A549 (cell line): ENCODE results near the gene MSMB. TPM values are rescaled to one million over a fixed set of nuclear protein-coding genes. Genes with fewer than 3 reads are reported as not detected.

Source experiments
- ATAC-seq, 2 experiments: fragments of 200-7000 bp in 1 of 2; fragments of >200 bp in 1 of 2; cut with Nextera tagmentation in 1 of 2; cut with Tn5 transposase in 1 of 2; 3 replicates each; pipeline versions ENCODE4 v1.8.0 to v1.9.1; 2018 to 2020; ENCODE audit warnings: mild to moderate bottlenecking in 1 of 2, moderate library complexity in 1 of 2
- CTCF ChIA-PET: fragments of 300-600 bp; sonication (Branson Sonifier 250); formaldehyde crosslinking; extraction: SDS; loops from one replicate; lab custom pipeline; 2021; ENCODE audit warnings: antibody characterized with exemption, inconsistent platforms; lab: Yijun Ruan, JAX
- POLR2A ChIA-PET: fragments of 350-600 bp; formaldehyde crosslinking; extraction: SDS; loops from one replicate; lab custom pipeline; 2021; ENCODE audit warnings: antibody characterized with exemption, inconsistent platforms; lab: Yijun Ruan, JAX
- DNase-seq, 2 experiments: peaks; one replicate each; pipeline versions ENCODE4 v3.0.0 to v3.0.0-alpha.2; 2011 to 2016; ENCODE audit warnings: low read depth in 1 of 2, low spot score in 1 of 2
- FAIRE-seq: peaks from 2 replicates; lab custom pipeline; 2011; peaks lifted over from hg19 to GRCh38; lab: Jason Lieb, UNC
- H3K27ac ChIP-seq, 2 experiments: fragments of >200 bp; sonication (Bioruptor Twin); formaldehyde crosslinking; 3 replicates each; pipeline ENCODE4 v1.5.1; 2016 to 2017
- H3K4me1 ChIP-seq: fragments of >200 bp; sonication (Bioruptor Twin); formaldehyde crosslinking; 3 replicates; pipeline ENCODE4 v1.6.1; 2016
- H3K4me2 ChIP-seq: fragments of >200 bp; sonication (Bioruptor Twin); formaldehyde crosslinking; 3 replicates; pipeline ENCODE4 v1.6.1; 2016
- H3K4me3 ChIP-seq: fragments of >200 bp; sonication (Bioruptor Twin); formaldehyde crosslinking; 3 replicates; pipeline ENCODE4 v1.5.1; 2016
- H3K9me3 ChIP-seq: fragments of >200 bp; sonication (Bioruptor Twin); formaldehyde crosslinking; 3 replicates; pipeline ENCODE4 v1.6.1; 2016
- BHLHE40 ChIP-seq: IDR thresholded peaks from 2 replicates; pipeline ENCODE4 v1.6.1; 2012; ENCODE audit warnings: low read depth, low read length, inconsistent platforms
- CBX2 ChIP-seq: fragments of 200-600 bp; sonication (generic); IDR thresholded peaks from 2 replicates; pipeline ENCODE4 v1.6.1; 2016; ENCODE audit warnings: low read depth, mild to moderate bottlenecking, borderline replicate concordance
- CTCF ChIP-seq: fragments of >200 bp; sonication (Bioruptor Twin); formaldehyde crosslinking; IDR thresholded peaks from 3 replicates; pipeline ENCODE4 v1.5.1; 2016
- EHF ChIP-seq: fragments of 250-450 bp; sonication (Bioruptor Pico); IDR thresholded peaks from 2 replicates; pipeline ENCODE4 v1.5.0; 2020; ENCODE audit warnings: mild to moderate bottlenecking
- EHMT2 ChIP-seq: fragments of 200-600 bp; sonication (generic); IDR thresholded peaks from 2 replicates; pipeline ENCODE4 v1.6.1; 2016; ENCODE audit warnings: antibody characterized with exemption, low read depth, mild to moderate bottlenecking, moderate library complexity
- ELK1 ChIP-seq: fragments of 150-350 bp; IDR thresholded peaks from 2 replicates; pipeline ENCODE4 v1.6.1; 2014; ENCODE audit warnings: low read depth, mild to moderate bottlenecking, low read length
- ESRRA ChIP-seq: fragments of 150-350 bp; IDR thresholded peaks from 2 replicates; pipeline ENCODE4 v1.6.1; 2014; ENCODE audit warnings: mild to moderate bottlenecking, low read length, borderline replicate concordance
- FOSB ChIP-seq: fragments of 250-450 bp; sonication (Bioruptor Pico); IDR thresholded peaks from 2 replicates; pipeline ENCODE4 v1.5.0; 2020; ENCODE audit warnings: mild to moderate bottlenecking, moderate library complexity
- JUN ChIP-seq, 2 experiments: fragments of >200 bp; sonication (Bioruptor Twin); formaldehyde crosslinking; IDR thresholded peaks; 2 replicates in 1 of 2; 3 replicates in 1 of 2; pipeline ENCODE4 v1.6.1; 2016 to 2017
- MAZ ChIP-seq: fragments of 150-350 bp; IDR thresholded peaks from 2 replicates; pipeline ENCODE4 v1.6.1; 2014; ENCODE audit warnings: antibody characterized with exemption, low read depth, low read length, borderline replicate concordance
- NFE2L2 ChIP-seq: fragments of 150-350 bp; conservative IDR thresholded peaks from 2 replicates; pipeline ENCODE4 v1.6.1; 2014; ENCODE audit warnings: low read length
- NR3C1 ChIP-seq: fragments of >200 bp; sonication (Bioruptor Twin); formaldehyde crosslinking; IDR thresholded peaks from 3 replicates; pipeline ENCODE4 v1.6.1; 2017
- PBX3 ChIP-seq: IDR thresholded peaks from 2 replicates; pipeline ENCODE4 v1.6.1; 2012
- POLR2A ChIP-seq: IDR thresholded peaks from 2 replicates; pipeline ENCODE4 v1.6.1; 2012; ENCODE audit warnings: mild to moderate bottlenecking, low read length
- POLR2AphosphoS2 ChIP-seq: conservative IDR thresholded peaks from 2 replicates; pipeline ENCODE4 v1.6.1; 2012; ENCODE audit warnings: low read length, improper control_type of control experiment, inconsistent platforms
- RFX5 ChIP-seq: fragments of 450-650 bp; IDR thresholded peaks from 2 replicates; pipeline ENCODE4 v1.7.1; 2014; ENCODE audit warnings: antibody characterized with exemption, mild to moderate bottlenecking, moderate library complexity
- RNF2 ChIP-seq: fragments of 200-600 bp; sonication (generic); IDR thresholded peaks from 2 replicates; pipeline ENCODE4 v1.6.1; 2016; ENCODE audit warnings: low read depth, mild to moderate bottlenecking, antibody characterized with exemption, moderate library complexity, borderline replicate concordance
- SMC3 ChIP-seq: fragments of >200 bp; sonication (Bioruptor Twin); formaldehyde crosslinking; IDR thresholded peaks from 3 replicates; pipeline ENCODE4 v1.6.1; 2018; ENCODE audit warnings: inconsistent platforms
- TFCP2L1 ChIP-seq: fragments of 250-450 bp; sonication (Bioruptor Pico); IDR thresholded peaks from 2 replicates; pipeline ENCODE4 v1.5.0; 2021; ENCODE audit warnings: mild to moderate bottlenecking
- TP53 ChIP-seq: fragments of 250-450 bp; sonication (Bioruptor Pico); IDR thresholded peaks from 2 replicates; pipeline ENCODE4 v1.5.0; 2021; ENCODE audit warnings: mild to moderate bottlenecking, moderate library complexity
- ZFP36 ChIP-seq: fragments of 450-650 bp; IDR thresholded peaks from 2 replicates; pipeline ENCODE4 v1.6.1; 2014; ENCODE audit warnings: borderline replicate concordance; ENCODE audit not compliant: partially characterized antibody
- ZNF302 ChIP-seq: fragments of 250-450 bp; sonication (Bioruptor Pico); IDR thresholded peaks from 2 replicates; pipeline ENCODE4 v1.9.0; 2021; ENCODE audit warnings: inconsistent platforms, mild to moderate bottlenecking, moderate library complexity
- WGBS: methylation state at CpG from one replicate; pipeline ENCODE4 v1.1.6; 2017; ENCODE audit errors: missing lambda C conversion rate; 5-methylcytosine and 5-hydroxymethylcytosine counted together
- polyA plus RNA-seq, 4 experiments: library from polyadenylated mRNA; depleted of rRNA in 3 of 4; stranded (reverse); fragments of >200 nt; fragmentation: RNase III in 1 of 4; extraction: RNeasy Plus Mini Kit Qiagen cat#74134 plus additional on column Dnase treatment in 1 of 4; gene quantifications; 2 replicates in 3 of 4; 3 replicates in 1 of 4; pipeline ENCODE4 v1.2.3, GENCODE V29; 2011 to 2017
- TF ChIP-seq, protein P1 (sequence below): fragments of 250-450 bp; sonication (Bioruptor Pico); IDR thresholded peaks from 2 replicates; pipeline ENCODE4 v1.5.0; 2021; ENCODE audit warnings: mild to moderate bottlenecking, moderate library complexity, borderline replicate concordance
- TF ChIP-seq, protein P2 (sequence below): fragments of >200 bp; sonication (Bioruptor Twin); formaldehyde crosslinking; IDR thresholded peaks from 3 replicates; pipeline ENCODE4 v1.6.1; 2016

Gene MSMB
- polyA plus RNA-seq, 2 of the 4 experiments (the other 2 are of a cell fraction), result 0.26 TPM; not detected in 1

DNA sequence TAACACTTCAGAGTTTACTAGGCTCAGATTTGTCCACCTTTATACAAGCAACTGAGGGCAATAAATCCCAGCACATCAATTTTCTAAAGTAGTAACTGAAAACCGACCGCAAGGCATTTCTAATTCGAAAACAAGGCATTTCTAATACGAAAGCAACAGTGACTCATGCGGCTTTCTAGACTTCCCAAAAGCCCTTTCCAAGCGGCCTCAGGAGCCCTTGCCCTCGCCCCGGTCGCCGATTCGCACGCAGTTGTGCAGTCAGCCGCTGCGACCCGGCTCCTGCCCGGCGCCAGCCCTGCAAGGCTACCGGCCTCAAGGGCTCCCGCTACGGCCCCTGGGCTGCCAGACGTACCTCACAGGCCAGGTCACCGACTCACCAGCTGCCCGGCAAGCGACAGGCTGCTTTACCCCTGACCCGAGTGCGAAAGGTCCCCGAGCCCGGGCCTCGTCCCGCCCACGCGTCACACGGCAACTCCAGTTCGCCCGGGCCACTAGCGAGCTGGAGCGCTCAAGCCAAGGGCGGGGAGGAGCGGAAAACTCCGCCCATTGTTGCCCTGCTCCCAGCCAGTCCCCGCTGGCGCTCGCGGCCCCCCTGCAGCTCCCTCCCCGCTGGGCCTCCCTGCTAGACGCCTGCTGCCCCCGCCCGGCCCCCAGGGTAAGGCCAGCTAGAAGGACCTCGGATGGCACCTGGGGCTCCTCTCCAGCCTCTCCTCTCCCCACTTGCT is 22.9 kb downstream of the MSMB start (continued):
- TF ChIP-seq EHF (no peak), ELK1 (no peak), RNF2 (no peak), NFE2L2 (no peak), NR3C1 (no peak), ESRRA (no peak), POLR2A (peak; percentile 50), SMC3 (0 out of 3 replicates have a peak, but pooled peaks have one; percentile 10), RFX5 (no peak), TFCP2L1 (CRISPR knock-in tag) (no peak), MAZ (peak; percentile 98), CBX2 (no peak), EHMT2 (no peak), CTCF (no peak), JUN (IDR thresholded peaks at IDR 0.05) (0 out of 5 replicates have a peak, but pooled peaks of 1 of the 2 experiments have one; percentile 47), ZFP36 (no peak), FOSB (CRISPR knock-in tag) (no peak), POLR2AphosphoS2 (no peak), BHLHE40 (no peak)
- TF ChIP-seq, protein P1, sequence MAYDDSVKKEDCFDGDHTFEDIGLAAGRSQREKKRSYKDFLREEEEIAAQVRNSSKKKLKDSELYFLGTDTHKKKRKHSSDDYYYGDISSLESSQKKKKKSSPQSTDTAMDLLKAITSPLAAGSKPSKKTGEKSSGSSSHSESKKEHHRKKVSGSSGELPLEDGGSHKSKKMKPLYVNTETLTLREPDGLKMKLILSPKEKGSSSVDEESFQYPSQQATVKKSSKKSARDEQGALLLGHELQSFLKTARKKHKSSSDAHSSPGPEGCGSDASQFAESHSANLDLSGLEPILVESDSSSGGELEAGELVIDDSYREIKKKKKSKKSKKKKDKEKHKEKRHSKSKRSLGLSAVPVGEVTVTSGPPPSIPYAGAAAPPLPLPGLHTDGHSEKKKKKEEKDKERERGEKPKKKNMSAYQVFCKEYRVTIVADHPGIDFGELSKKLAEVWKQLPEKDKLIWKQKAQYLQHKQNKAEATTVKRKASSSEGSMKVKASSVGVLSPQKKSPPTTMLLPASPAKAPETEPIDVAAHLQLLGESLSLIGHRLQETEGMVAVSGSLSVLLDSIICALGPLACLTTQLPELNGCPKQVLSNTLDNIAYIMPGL (CRISPR knock-in tag), result no peak
- TF ChIP-seq, protein P2, sequence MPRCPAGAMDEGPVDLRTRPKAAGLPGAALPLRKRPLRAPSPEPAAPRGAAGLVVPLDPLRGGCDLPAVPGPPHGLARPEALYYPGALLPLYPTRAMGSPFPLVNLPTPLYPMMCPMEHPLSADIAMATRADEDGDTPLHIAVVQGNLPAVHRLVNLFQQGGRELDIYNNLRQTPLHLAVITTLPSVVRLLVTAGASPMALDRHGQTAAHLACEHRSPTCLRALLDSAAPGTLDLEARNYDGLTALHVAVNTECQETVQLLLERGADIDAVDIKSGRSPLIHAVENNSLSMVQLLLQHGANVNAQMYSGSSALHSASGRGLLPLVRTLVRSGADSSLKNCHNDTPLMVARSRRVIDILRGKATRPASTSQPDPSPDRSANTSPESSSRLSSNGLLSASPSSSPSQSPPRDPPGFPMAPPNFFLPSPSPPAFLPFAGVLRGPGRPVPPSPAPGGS, result no peak

DNA sequence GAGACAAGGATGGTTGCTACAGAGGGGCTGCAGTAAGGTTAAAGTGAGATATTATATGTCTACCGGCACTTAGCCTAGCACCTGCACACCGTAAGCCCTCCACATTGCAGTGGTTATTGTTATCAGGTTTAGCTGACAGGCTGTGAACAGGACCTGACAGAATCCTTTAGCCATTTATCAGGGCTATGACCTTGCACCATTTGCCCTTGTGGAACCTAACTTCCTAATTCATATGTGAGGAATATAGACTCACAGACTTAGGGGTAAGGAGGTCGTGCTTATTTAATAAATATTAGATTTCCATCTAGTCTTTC is 25.8 kb downstream of the MSMB start:
- ChIA-PET POLR2A (no interaction called here), CTCF (interaction anchor here (1.0 kb wide), 1 partner anchor 8 kb away, joined by 3 read pairs; no protein-coding TSS in a partner anchor)
- Histone ChIP-seq H3K27ac (0 out of 6 replicates have a peak overlapping the region, but pooled peaks of 1 of the 2 experiments have one; percentile 2), H3K4me1 (peaks cover 60% of the 10 kb centered on the region), H3K4me2 (no peak overlapping the region), H3K4me3 (no peak overlapping the region), H3K9me3 (no peaks in the 10 kb centered on the region)
- no peak for FAIRE-seq
- no peak for DNase-seq
- no peak for ATAC-seq
- 89% methylated on average over 3 of the region's 3 CpGs for WGBS
- TF ChIP-seq PBX3 (no peak), ZNF302 (no peak), TP53 (no peak)
